Stimulated activated CD4-positive, alpha-beta T cell treated with anti-CD3 and anti-CD28 coated beads, Interleukin-15, amount 100 ng/mL, for 48 hours (primary cell): ENCODE results near the gene OR56A4.
"Not testable (repeated sequence)": the region's sequence is repeated elsewhere in the genome, so short reads cannot be mapped to it uniquely, and the experiment has no call there.

ENCODE experiments used
- DNase-seq, 2 donors: peaks; one replicate each; pipeline ENCODE4 v3.0.0-alpha.2; 2020; ENCODE audit warnings: low read depth in 2 of 2

Gene OR56A4

DNA sequence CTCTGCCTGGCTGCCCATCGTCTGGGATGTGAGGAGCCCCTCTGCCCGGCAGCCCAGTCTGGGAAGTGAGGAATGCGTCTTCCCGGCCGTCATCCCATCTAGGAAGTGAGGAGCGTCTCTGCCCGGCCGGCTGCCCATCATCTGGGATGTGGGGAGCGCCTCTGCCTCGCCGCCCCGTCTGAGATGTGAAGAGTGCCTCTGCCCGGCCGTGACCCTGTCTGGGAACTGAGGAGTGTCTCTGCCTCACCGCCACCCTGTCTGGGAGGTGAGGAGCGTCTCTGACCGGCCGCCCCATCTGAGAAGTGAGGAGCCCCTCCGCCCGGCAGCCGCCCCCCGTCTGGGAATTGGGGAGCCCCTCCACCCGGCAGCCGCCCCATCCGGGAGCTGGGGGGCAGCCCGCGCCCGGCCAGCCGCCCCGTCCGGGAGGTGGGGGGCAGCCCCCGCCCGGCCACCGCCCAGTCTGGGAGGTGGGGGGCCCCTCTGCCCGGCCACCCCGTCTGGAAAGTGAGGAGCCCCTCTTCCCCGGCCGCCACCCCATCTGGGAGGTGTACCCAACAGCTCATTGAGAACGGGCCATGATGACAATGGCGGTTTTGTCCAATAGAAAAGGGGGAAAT, 45.9 kb downstream of the OR56A4 start:
- DNase-seq = not testable (repeated sequence)

GRCh38 chr11:5955586-5955985, 51.2 kb downstream of the OR56A4 start:
- no peak for DNase-seq
